ENCODE data around the gene HSBP1L1.
"Not testable (repeated sequence)": the region's sequence is repeated elsewhere in the genome, so short reads cannot be mapped to it uniquely, and the experiment has no call there.

HSBP1L1 gene

GRCh38 chr18:79985172-79985571 lies 20.7 kb downstream of the HSBP1L1 start:
- DNase-seq (ENCODE audit: low read depth, low spot score), result no peak

GRCh38 chr18:79986726-79987125 lies 22.3 kb downstream of the HSBP1L1 start:
- no peak for DNase-seq (ENCODE audit: low read depth, low spot score)

GRCh38 chr18:79987566-79987965 lies 23.1 kb downstream of the HSBP1L1 start:
- no peak for DNase-seq (ENCODE audit: low read depth, low spot score)

DNA sequence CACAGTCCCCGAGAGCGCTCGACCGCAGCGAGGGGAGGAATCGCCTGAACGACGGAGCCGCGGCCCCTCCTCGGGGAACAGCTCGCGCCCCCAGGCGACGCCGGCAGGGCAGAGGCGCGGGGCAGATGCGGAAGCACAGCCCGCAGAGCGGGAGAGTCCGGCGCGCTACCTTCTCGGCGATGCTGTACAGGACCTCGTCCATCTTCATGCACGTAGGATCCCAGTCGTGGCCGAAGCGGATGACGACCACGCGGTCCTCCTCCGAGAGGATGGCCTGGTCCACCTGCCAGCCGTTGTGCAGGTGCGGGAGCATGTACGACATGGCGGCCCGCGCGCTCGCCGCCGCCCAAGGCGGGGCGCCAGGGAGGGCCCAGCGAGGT lies 23.6 kb downstream of the HSBP1L1 start:
- DNase-seq (ENCODE audit: low read depth, low spot score), result peak; percentile 23

DNA sequence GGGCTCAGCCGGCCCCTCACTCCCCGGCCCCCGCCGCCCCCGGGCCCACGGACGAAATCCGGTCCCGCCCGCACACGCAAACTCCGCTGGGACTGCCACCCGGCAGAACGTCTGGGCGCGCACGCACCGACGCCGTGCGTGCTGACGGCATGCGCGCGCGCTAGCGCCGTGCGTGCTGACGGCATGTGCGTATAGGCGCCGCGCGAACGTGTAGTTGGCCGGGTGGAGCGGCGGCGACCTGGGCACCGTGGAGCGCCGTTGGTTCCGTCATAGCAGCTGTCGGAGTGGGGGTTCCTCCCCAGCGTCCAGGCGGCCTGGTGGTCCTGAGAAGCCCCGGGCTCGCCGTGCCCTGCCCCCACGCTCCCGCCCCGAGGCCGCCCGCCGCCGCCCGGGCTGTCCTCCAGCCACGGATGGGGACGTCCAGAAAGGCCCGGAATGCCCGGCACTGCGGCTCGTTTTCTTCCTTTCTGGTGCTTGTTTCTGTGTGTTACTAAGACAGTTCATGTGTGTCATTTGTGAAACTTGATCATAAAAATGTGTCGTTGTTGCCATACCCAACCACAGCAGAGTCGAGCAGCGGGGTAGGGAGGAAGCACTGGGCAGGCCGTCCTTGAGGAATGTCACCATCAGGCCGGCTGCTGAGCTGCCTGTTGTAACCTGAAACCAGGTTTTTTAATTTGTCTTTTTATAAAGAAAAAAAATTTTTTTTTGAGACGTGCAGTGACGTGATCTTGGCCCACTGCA lies 24.2 kb downstream of the HSBP1L1 start, which contains the start of gene TXNL4A:
TSS of gene TXNL4A (minus strand) at position 113 of the 744 bp plus-strand sequence. CDS start 171 bp downstream, outside the sequence.
- DNase-seq (ENCODE audit: low read depth, low spot score), result peak; percentile 70

DNA sequence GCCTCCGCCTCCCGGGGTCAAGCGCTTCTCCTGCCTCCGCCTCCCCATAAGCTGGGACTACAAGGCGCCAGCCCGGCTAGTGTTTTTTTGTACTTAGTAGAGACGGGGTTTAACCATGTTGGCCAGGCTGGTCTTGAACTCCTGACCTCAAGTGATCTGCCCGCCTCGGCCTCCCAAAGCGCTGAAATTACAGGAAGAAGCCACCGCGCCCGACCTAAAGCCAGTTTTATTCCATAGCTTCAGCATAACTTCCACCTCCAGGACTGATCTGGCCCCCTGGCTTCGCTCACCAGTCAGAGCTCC lies 24.7 kb downstream of the HSBP1L1 start:
- DNase-seq (ENCODE audit: low read depth, low spot score), result no peak

DNA sequence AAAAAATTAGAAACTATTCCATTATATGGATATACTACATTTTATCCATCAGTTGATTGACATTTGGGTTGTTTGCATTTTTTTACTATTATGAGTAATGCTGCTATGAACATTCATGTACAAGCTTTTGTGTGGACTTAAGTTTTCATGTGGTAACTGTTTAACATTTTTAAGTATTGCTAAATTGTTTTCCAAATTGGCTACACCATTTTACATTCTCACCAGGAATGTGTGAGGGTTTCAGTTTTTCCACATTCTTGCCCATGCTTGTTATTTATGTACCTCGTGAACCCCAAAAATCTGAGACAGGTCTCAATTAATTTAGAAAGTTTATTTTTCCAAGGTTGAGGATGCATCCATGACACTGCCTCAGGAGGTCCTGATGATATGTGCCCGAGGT lies 27.1 kb downstream of the HSBP1L1 start:
- DNase-seq (ENCODE audit: low read depth, low spot score), result no peak

- not testable (repeated sequence) for DNase-seq (ENCODE audit: low read depth, low spot score)
Observed at GRCh38 chr18:79999701-80000100, 35.3 kb downstream of the HSBP1L1 start.

DNA sequence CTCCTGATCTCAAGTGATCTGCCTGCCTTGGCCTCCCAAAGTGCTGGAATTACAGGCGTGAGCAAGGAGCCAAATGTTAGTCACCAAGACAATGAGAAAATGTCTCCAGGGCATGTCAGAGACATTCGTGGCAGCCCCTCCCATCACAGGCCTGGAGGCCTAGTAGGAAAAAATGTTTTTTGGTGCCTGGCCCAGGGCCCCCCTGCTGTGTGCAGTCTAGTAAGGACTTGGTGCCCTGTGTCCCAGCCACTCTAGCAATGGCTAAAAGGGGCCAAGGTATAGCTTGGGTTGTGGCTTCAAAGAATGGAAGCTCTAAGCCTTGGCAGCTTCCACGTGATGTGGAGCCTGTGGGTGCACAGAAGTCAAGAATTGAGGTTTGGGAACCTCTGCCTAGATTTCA lies 36.4 kb downstream of the HSBP1L1 start:
- no peak for DNase-seq (ENCODE audit: low read depth, low spot score)

DNA sequence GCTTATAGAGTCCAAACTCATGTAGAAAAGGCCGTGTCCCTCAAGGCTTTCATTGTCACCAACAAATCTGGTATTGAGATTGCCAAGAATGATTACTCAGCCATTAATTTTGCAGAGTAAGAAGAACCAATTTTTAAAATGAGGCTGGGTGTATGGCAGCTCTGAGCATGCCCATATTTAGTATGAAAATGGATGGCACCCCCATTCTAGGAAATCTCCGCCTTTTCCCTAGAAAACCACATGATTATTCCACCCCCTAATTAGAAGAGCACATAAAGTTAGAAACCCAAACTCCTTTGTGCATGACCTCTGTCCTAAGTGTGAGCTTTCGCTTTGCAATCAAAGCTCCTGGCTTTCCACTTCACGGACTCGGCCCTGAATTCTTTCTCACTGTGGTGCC lies 38.0 kb downstream of the HSBP1L1 start:
- no peak for DNase-seq (ENCODE audit: low read depth, low spot score)

DNA sequence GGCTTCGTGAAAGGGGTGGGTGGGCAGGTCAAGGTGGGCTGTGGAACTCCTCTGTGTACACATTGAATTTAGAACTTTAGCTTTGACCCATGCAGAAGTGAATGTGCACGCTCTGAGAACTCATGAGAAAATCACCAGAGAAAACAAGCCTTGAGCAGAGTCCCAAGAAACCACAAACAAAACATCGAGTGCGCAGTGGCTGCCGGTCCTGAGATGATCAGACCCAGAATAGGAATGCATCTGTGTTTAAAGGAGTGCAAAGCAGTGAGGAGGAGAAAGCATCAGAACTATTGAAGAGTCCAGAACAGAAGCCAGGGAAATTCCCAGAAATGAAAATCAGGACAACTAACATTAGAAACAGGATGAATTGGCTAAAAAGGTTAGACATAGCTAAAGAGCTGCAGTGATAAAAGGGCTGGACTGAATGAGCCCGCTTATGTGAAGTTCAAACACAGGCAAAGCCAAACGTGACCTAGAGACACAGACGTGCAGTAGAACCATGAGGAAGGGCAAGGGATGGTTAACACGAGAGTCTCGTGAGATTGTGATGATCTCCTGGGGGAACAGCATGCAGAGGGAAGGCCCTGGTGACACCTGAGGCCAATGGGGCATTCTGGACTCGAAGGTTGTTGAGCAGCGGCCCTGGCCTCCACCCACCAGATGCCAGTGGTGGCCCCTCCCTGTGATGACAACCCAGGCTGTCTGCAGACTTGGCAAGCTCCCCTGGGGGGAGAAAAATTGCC lies 40.3 kb downstream of the HSBP1L1 start:
- DNase-seq (ENCODE audit: low read depth, low spot score), result no peak

DNA sequence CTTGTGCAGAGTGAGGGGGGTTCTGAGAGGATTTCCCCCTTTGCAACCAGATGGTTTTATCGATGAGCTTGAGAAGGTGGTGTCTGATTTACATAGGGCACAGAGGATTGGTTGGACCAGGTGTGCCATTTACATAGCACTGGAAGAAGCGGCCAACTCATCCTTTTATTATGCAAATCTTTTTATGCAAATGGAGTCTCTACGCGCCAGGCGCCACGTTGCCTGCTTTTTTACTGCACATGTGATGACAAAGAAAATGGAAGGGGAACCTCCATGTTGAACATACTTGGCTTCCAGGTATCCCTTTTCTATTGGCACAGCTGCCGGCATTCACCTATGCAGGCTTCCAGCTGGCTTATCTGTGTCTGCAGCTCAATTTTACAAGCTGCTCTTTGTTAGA lies 42.3 kb downstream of the HSBP1L1 start:
- DNase-seq (ENCODE audit: low read depth, low spot score), result no peak

DNA sequence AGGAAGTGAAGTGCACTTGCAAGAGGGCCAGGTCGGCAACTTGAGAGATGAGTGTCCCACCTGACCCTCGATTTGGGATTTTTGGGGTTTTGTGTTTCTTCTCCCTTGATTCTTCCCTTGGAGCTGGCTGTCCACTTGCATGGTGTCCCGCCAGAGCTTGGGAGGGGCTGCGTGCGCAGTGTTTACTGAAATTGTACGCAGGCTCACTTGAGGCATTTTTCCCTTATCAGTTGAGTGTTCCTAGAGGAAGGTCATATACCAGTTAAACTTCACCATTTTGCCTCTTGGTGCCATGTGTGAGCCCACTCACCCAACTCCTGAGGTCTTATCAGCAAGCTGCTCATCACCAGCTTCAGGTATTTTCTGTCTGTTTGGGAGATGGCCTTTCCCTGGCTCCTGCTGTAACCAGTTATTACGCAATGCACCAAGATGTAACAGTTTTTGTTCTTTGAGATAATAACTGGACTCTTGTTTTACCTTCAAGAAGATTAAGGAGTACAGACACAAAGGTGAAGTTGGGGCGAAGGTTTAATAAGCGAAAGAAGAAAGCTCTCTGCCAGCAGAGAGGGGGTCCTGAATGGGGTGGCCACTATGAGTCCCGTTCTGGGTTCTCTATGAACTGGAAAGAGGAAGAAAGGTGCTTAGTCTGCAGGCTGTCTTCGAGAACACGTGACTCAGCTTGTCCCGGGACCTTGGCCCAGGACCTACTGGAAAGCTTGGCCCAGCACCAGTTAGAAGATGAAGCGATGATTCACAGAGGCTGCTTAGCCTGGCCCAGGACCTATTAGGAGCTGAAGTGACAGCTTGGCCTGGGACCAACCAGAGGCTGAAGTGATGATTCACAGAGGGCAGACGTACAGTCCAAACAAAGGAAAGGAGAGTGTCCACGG lies 45.5 kb downstream of the HSBP1L1 start:
- DNase-seq (ENCODE audit: low read depth, low spot score), result no peak

GRCh38 chr18:80010551-80010906 lies 46.1 kb downstream of the HSBP1L1 start:
- DNase-seq (ENCODE audit: low read depth, low spot score), result no peak

- DNase-seq (ENCODE audit: low read depth, low spot score), result not testable (repeated sequence)
Observed at GRCh38 chr18:80011496-80012137, 47.2 kb downstream of the HSBP1L1 start.

DNA sequence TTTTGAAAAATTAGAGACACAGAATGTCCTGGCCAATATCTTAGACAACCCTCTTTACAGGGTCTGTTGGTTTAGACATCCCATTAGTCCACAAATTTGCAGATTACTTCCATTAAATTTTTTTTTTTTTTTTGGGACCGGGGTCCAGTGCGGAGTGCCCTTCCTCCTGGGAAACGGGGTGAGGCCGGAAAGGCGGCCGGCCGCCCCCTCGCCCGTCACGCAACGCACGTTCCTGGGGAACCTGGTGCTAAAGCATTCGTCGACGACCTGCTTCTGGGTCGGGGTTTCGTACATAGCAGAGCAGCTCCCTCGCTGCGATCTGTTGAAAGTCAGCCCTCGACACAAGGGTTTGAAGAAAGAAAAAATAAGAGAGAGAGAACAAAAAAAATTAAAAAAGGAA lies 48.3 kb downstream of the HSBP1L1 start:
- DNase-seq (ENCODE audit: low read depth, low spot score), result no peak

Data from activated naive CD8-positive, alpha-beta T cell treated with anti-CD3 and anti-CD28 coated beads, Interleukin-2, amount 50 U/mL, for 16 hours (primary cell).